Breast epithelium (tissue), 3 donors: ENCODE measurements around the gene GP1BB.

ENCODE experiments used
- POLR2AphosphoS5 ChIP-seq, 3 donors: sonication (generic); formaldehyde crosslinking; IDR thresholded peaks; one replicate each; pipeline ENCODE4 v1.6.1; 2017; ENCODE audit warnings: antibody characterized with exemption in 3 of 3
- TF ChIP-seq, protein P1 (sequence below), 3 donors: fragments of 450-650 bp; IDR thresholded peaks; one replicate each; pipeline ENCODE4 v1.5.1; 2016 to 2017; ENCODE audit warnings: antibody characterized with exemption in 3 of 3, mild to moderate bottlenecking in 3 of 3, moderate library complexity in 3 of 3

- TF ChIP-seq, protein P1, sequence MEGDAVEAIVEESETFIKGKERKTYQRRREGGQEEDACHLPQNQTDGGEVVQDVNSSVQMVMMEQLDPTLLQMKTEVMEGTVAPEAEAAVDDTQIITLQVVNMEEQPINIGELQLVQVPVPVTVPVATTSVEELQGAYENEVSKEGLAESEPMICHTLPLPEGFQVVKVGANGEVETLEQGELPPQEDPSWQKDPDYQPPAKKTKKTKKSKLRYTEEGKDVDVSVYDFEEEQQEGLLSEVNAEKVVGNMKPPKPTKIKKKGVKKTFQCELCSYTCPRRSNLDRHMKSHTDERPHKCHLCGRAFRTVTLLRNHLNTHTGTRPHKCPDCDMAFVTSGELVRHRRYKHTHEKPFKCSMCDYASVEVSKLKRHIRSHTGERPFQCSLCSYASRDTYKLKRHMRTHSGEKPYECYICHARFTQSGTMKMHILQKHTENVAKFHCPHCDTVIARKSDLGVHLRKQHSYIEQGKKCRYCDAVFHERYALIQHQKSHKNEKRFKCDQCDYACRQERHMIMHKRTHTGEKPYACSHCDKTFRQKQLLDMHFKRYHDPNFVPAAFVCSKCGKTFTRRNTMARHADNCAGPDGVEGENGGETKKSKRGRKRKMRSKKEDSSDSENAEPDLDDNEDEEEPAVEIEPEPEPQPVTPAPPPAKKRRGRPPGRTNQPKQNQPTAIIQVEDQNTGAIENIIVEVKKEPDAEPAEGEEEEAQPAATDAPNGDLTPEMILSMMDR (IDR thresholded peaks at IDR 0.05): no peak
- no peak for TF ChIP-seq POLR2AphosphoS5 (IDR thresholded peaks at IDR 0.05)
These were observed 4.8 kb upstream of the GP1BB start for GRCh38 chr22:19718456-19719049.
